K562 (cell line): ENCODE data around the gene HELZ2. TPM values are rescaled to one million over a fixed set of nuclear protein-coding genes. Genes with fewer than 3 reads are reported as not detected.

Experiments
- ATAC-seq: fragments of 200-7000 bp; cut with Tn5 transposase; 3 replicates; pipeline ENCODE4 v1.9.1; 2020; ENCODE audit warnings: moderate library complexity
- BruUV-seq: library from RNA; stranded (reverse); fragments of 400-500 nt; replicated peaks from 2 replicates; lab custom pipeline; 2021; lab: Mats Ljungman, UMichigan
- CTCF ChIA-PET: fragments of 300-600 bp; formaldehyde crosslinking; extraction: SDS; loops from one replicate; lab custom pipeline; 2021; ENCODE audit warnings: low intra/inter-chr PET ratio; lab: Yijun Ruan, JAX
- POLR2A ChIA-PET: fragments of 300-600, 350-650 bp; sonication (Branson Sonifier 250); formaldehyde crosslinking; extraction: SDS; loops from one replicate; lab custom pipeline; 2021; ENCODE audit warnings: antibody characterized with exemption, inconsistent platforms; lab: Yijun Ruan, JAX
- DNase-seq, 4 experiments: peaks; one replicate each; pipeline versions ENCODE4 v3.0.0 to v3.0.0-alpha.2; 2011 to 2018; ENCODE audit warnings: low spot score in 3 of 4, mixed read lengths in 3 of 4; ENCODE audit errors: extremely low read depth in 1 of 4
- FAIRE-seq: peaks from 2 replicates; lab custom pipeline; 2011; peaks lifted over from hg19 to GRCh38; lab: Jason Lieb, UNC
- H2AFZ ChIP-seq: 2 replicates; pipeline ENCODE4 v1.6.0; 2011; ENCODE audit warnings: low read depth, low read length, control low read depth, inconsistent platforms
- H3K27ac ChIP-seq: fragments of 200-600 bp; 3 replicates; pipeline ENCODE4 v1.8.0; 2011; ENCODE audit warnings: low read depth, mild to moderate bottlenecking, control low read depth, inconsistent platforms, low read length, moderate library complexity, mixed read lengths; ENCODE audit errors: extremely low read depth
- H3K27me3 ChIP-seq, 2 experiments: fragments of 300-600 bp in 1 of 2; 2 replicates in 1 of 2; 3 replicates in 1 of 2; pipeline versions ENCODE4 v1.6.0 to v1.8.0; 2011; ENCODE audit warnings: inconsistent platforms in 2 of 2, low read length in 2 of 2, mild to moderate bottlenecking in 1 of 2, mixed read lengths in 1 of 2, moderate library complexity in 1 of 2; ENCODE audit not compliant: control insufficient read depth in 2 of 2, insufficient read depth in 2 of 2
- H3K36me3 ChIP-seq: fragments of 300-600 bp; 3 replicates; pipeline ENCODE4 v1.8.0; 2011; ENCODE audit warnings: mild to moderate bottlenecking, low read length, inconsistent platforms; ENCODE audit not compliant: control insufficient read depth, insufficient read depth
- H3K4me1 ChIP-seq, 2 experiments: fragments of 200-600 bp in 1 of 2; replicated peaks in 1 of 2; 2 replicates in 1 of 2; 3 replicates in 1 of 2; pipeline versions ENCODE4 v1.5.1 to v1.8.0; 2011; ENCODE audit warnings: inconsistent platforms in 2 of 2, low read length in 2 of 2, mild to moderate bottlenecking in 1 of 2, mixed read lengths in 1 of 2, moderate library complexity in 1 of 2; ENCODE audit not compliant: control insufficient read depth in 2 of 2, insufficient read depth in 2 of 2
- H3K4me2 ChIP-seq: 2 replicates; pipeline ENCODE4 v1.6.1; 2011; ENCODE audit warnings: low read length, control low read depth, inconsistent platforms, mixed read lengths; ENCODE audit not compliant: insufficient read depth
- H3K4me3 ChIP-seq: fragments of 200-600 bp; sonication (generic), shearing (Covaris generic); 2 replicates; pipeline ENCODE4 v1.5.1; 2016; ENCODE audit warnings: control low read depth, inconsistent platforms
- H3K79me2 ChIP-seq: fragments of 200-600 bp; 3 replicates; pipeline ENCODE4 v1.8.0; 2011; ENCODE audit warnings: low read length, inconsistent platforms; ENCODE audit not compliant: control insufficient read depth, insufficient read depth
- H3K9ac ChIP-seq, 2 experiments: 2 replicates each; pipeline versions ENCODE4 v1.6.0 to v1.6.1; 2011; ENCODE audit warnings: low read depth in 2 of 2, low read length in 2 of 2, control low read depth in 1 of 2, inconsistent platforms in 1 of 2, mild to moderate bottlenecking in 1 of 2, mixed read lengths in 1 of 2; ENCODE audit not compliant: insufficient read depth in 1 of 2
- H3K9me1 ChIP-seq: one replicate; pipeline ENCODE4 v1.6.0; 2011; ENCODE audit warnings: inconsistent platforms, mild to moderate bottlenecking, low read length, moderate library complexity; ENCODE audit not compliant: control insufficient read depth, insufficient read depth
- H3K9me3 ChIP-seq: replicated peaks from 2 replicates; pipeline ENCODE4 v1.5.1; 2011; ENCODE audit warnings: low read depth, low read length, inconsistent platforms; ENCODE audit not compliant: control insufficient read depth, insufficient read depth
- H4K20me1 ChIP-seq: replicated peaks from 2 replicates; pipeline ENCODE4 v1.6.1; 2011; ENCODE audit warnings: low read length, inconsistent platforms, mixed read lengths; ENCODE audit not compliant: control insufficient read depth, insufficient read depth
- CBFA2T2 ChIP-seq: fragments of 450-650 bp; conservative IDR thresholded peaks from 2 replicates; pipeline ENCODE4 v1.6.1; 2017; ENCODE audit warnings: mild to moderate bottlenecking
- EP300 ChIP-seq: IDR thresholded peaks from 2 replicates; pipeline ENCODE4 v1.6.1; 2012; ENCODE audit warnings: low read length, improper control_type of control experiment
- KDM1A ChIP-seq, 2 experiments: fragments of 450-650 bp; IDR thresholded peaks; 2 replicates each; pipeline ENCODE4 v1.6.1; 2016; ENCODE audit warnings: mild to moderate bottlenecking in 2 of 2
- TBP ChIP-seq: optimal IDR thresholded peaks from 2 replicates; pipeline ENCODE3; 2011; ENCODE audit warnings: low read depth, low read length, improper control_type of control experiment
- WHSC1 ChIP-seq: IDR thresholded peaks from one replicate; pipeline ENCODE4 v1.6.1; 2012; ENCODE audit warnings: low read length, control low read depth, inconsistent platforms
- whole genome bisulfite sequencing: fragments of 100-300 bp; shearing (Covaris generic); methylation state at CpG from one replicate; pipeline ENCODE4 v1.1.6; 2016; ENCODE audit warnings: low coverage, mixed read lengths; ENCODE audit not compliant: insufficient coverage; ENCODE audit errors: missing lambda C conversion rate; 5-methylcytosine and 5-hydroxymethylcytosine counted together
- in situ Hi-C: fragments of 300-500 bp; cut with MboI; formaldehyde crosslinking; loops from 4 replicates; pipeline ENCODE4 v1.15.0; 2018; ENCODE audit warnings: inconsistent platforms, mixed read lengths
- intact Hi-C: fragments of 100-400 bp; cut with micrococcal nuclease; formaldehyde crosslinking; loops from 2 replicates; pipeline ENCODE4 v1.14.2; 2022
- polyA plus RNA-seq, 8 experiments: library from polyadenylated mRNA; depleted of rRNA in 4 of 8; stranded (reverse) in 5 of 8; unstranded in 3 of 8; fragments of >200 nt; fragmentation: Nextera tagmentation in 2 of 8; fragmentation: Illumina TruSeq in 1 of 8; extraction: Ambion mirVana in 2 of 8; extraction: Trizol in 1 of 8; gene quantifications; 2 replicates each; pipeline versions ENCODE4 v1.2.1 to v1.2.3, GENCODE V29; 2011 to 2014; ENCODE audit warnings: inconsistent platforms in 1 of 8, missing spikeins in 1 of 8
- total RNA-seq, 7 experiments: library from RNA; depleted of rRNA in 6 of 7; stranded (reverse); fragments of >200 nt in 6 of 7; fragmentation: Illumina TruSeq in 2 of 7; extraction: Trizol in 2 of 7; gene quantifications; 2 replicates each; pipeline versions ENCODE4 v1.2.1 to v1.2.3, GENCODE V29; 2011 to 2021; ENCODE audit warnings: low replicate concordance in 1 of 7

HELZ2 gene
- total and polyA plus RNA-seq, 9 of the 15 experiments (the other 6 are each of a cell fraction or from before 2014, with no cell fraction given) = 0.03 to 7.8 (median 2.9) TPM; not detected in 1

- FAIRE-seq (no peak), ATAC-seq (no peak), DNase-seq (peak in 1 of 4 experiments; percentile 45)
- Histone ChIP-seq H2AFZ (no peak overlapping the region), H4K20me1 (peaks cover 9% of the 10 kb centered on the region; the same call in 1 of the 2 replicates), H3K27ac (no peak overlapping the region), H3K79me2 (no peaks in the 10 kb centered on the region), H3K4me2 (no peak overlapping the region), H3K9me1 (no peaks in the 10 kb centered on the region), H3K4me1 (peaks cover 0 to 56% of the 10 kb centered on the region in 2 experiments; a peak in 2 of 5 replicates), H3K9ac (peak overlapping the region in 1 of 2 experiments; percentile 64; a peak in 2 of 4 replicates), H3K36me3 (no peaks in the 10 kb centered on the region), H3K27me3 (peaks cover 0 to 44% of the 10 kb centered on the region in 2 experiments; a peak in 3 of 5 replicates), H3K9me3 (no peaks in the 10 kb centered on the region), H3K4me3 (no peak overlapping the region)
- no TSS peak for BruUV-seq
- in situ Hi-C loops = no loop called here
- TF ChIP-seq TBP (peak; percentile 46), KDM1A (IDR thresholded peaks at IDR 0.05) (peak; percentile 26 to 49; a peak in 2 of 4 replicates), WHSC1 (no peak), CBFA2T2 (0 out of 2 replicates have a peak, but pooled peaks have one; percentile 6), EP300 (no peak)
- WGBS = 17% methylated on average over 14 of the region's 14 CpGs
- ChIA-PET CTCF (no interaction called here), POLR2A (interaction anchor here (0.5 to 2.9 kb wide), 3 partner anchors 10 to 15 kb away, joined by 3 to 19 read pairs (median 5); partner anchors contain the start of gene PPDPF)
- intact Hi-C loops = loop anchor here (10.0 kb wide), 2 partner anchors 124 to 174 kb away; partner anchors contain the start of genes ARFRP1, RTEL1, STMN3 and ZGPAT
Observed at GRCh38 chr20:63530788-63531160, 43.3 kb downstream of the HELZ2 start.
